Measurements from ENCODE around the gene JAG1. TPM values are rescaled to one million over a fixed set of nuclear protein-coding genes. Genes with fewer than 3 reads are reported as not detected.

Gene JAG1
- total and polyA plus RNA-seq, 2 of the 4 experiments (the other 2 are of a cell fraction): 10.2 to 22.6 TPM

GRCh38 chr20:10625641-10626040 is 48.2 kb downstream of the JAG1 start:
- no peak overlapping the region for H2AK5ac ChIP-seq (ENCODE audit: low read depth, low read length)
- H2BK5ac ChIP-seq (ENCODE audit: low read depth, low read length, poor library complexity, severe bottlenecking): no peak overlapping the region
- no peak overlapping the region for H3K14ac ChIP-seq (replicated peaks; ENCODE audit: low read depth, low read length)
- H2AK9ac ChIP-seq (replicated peaks; ENCODE audit: low read depth, low read length, poor library complexity): no peak overlapping the region
- TF ChIP-seq RAD21 (IDR thresholded peaks at IDR 0.05; ENCODE audit: low read length) (no peak), ELK1 (IDR thresholded peaks at IDR 0.05; ENCODE audit: borderline replicate concordance, low read depth, low read length) (no peak), CTCF (conservative IDR thresholded peaks at IDR 0.05; ENCODE audit: low read depth, low read length) (no peak), FOS (IDR thresholded peaks at IDR 0.05; ENCODE audit: low read depth, low read length) (no peak), RCOR1 (IDR thresholded peaks at IDR 0.05; ENCODE audit: insufficient replicate concordance, low read length) (no peak), POLR2A (IDR thresholded peaks at IDR 0.05; ENCODE audit: low read depth, low read length) (no peak), CHD1 (IDR thresholded peaks at IDR 0.05; ENCODE audit: low read depth, low read length) (no peak), MAZ (IDR thresholded peaks at IDR 0.05; ENCODE audit: borderline replicate concordance, low read depth, low read length) (no peak), NFE2L2 (IDR thresholded peaks at IDR 0.05; ENCODE audit: low read depth, low read length) (no peak), USF2 (IDR thresholded peaks at IDR 0.05; ENCODE audit: low read depth, low read length) (no peak), MAFK (IDR thresholded peaks at IDR 0.05; ENCODE audit: low read depth, low read length) (no peak), RFX5 (IDR thresholded peaks at IDR 0.05; ENCODE audit: low read depth, low read length) (no peak), BHLHE40 (IDR thresholded peaks at IDR 0.05; ENCODE audit: low read depth, low read length) (no peak)
- no peak overlapping the region for H2BK20ac ChIP-seq (ENCODE audit: low read depth, low read length)
- H3K4me1 ChIP-seq (ENCODE audit: control insufficient read depth, insufficient read depth, low read length): peaks cover 12% of the 10 kb centered on the region
- peaks cover 6% of the 10 kb centered on the region; the same call in 1 of the 2 replicates for H3K9me1 ChIP-seq (ENCODE audit: insufficient read depth, low read length)
- BruUV-seq (replicated peaks): no TSS peak
- dilution Hi-C loops (cut with HindIII; ENCODE audit: low sequenced_read_pairs, unreplicated experiment) (no loop called here), intact Hi-C loops (cut with micrococcal nuclease) (loop anchor here (5.0 kb wide), 1 partner anchor 58 kb away; no protein-coding TSS in a partner anchor), in situ Hi-C loops (cut with MboI; ENCODE audit: low sequenced_read_pairs) (no loop called here)
- no CpG with 5 or more reads among the region's 2 CpGs for WGBS, 2 experiments (ENCODE audit: extremely low coverage in 2 of 2, insufficient read length in 1 of 2)
- ATAC-seq (ENCODE audit: low read depth) (no peak), DNase-seq (no peak)
- H3K27ac ChIP-seq (ENCODE audit: insufficient read depth, low read length): no peak overlapping the region
- H4K5ac ChIP-seq (ENCODE audit: low read depth, low read length): no peak overlapping the region
- no peak overlapping the region for H2AFZ ChIP-seq (replicated peaks; ENCODE audit: low read length, poor library complexity)
- no peak overlapping the region for H2BK15ac ChIP-seq (ENCODE audit: low read depth, low read length)
- POLR2A ChIA-PET (ENCODE audit: unreplicated experiment): no interaction called here
- H3K56ac ChIP-seq (ENCODE audit: extremely low read depth, insufficient read depth, low read length): no peak overlapping the region
- H3K4me3 ChIP-seq (ENCODE audit: insufficient read depth, low read depth, low read length): no peak overlapping the region
- H3K18ac ChIP-seq (ENCODE audit: low read depth, low read length): no peak overlapping the region
- no peaks in the 10 kb centered on the region for H4K20me1 ChIP-seq (ENCODE audit: insufficient read depth, low read length)
- no peaks in the 10 kb centered on the region for H3K27me3 ChIP-seq (ENCODE audit: control insufficient read depth, insufficient read depth, low read length)
- H3K36me3 ChIP-seq (ENCODE audit: control insufficient read depth, insufficient read depth, low read length): no peaks in the 10 kb centered on the region
- no peak overlapping the region for H3K9ac ChIP-seq (ENCODE audit: low read depth, low read length)
- H4K91ac ChIP-seq (ENCODE audit: insufficient read depth, low read depth, low read length): no peak overlapping the region
- H2BK120ac ChIP-seq (ENCODE audit: low read depth, low read length): no peak overlapping the region
- no peaks in the 10 kb centered on the region for H3K79me1 ChIP-seq (ENCODE audit: low read depth in 1 of 2, low read length in 2 of 2)
- CTCF ChIA-PET: no interaction called here
- no peak overlapping the region for H3K4ac ChIP-seq (ENCODE audit: low read depth, low read length)
- no peak overlapping the region for H3K23ac ChIP-seq (ENCODE audit: low read depth, low read length)
- H3K9me3 ChIP-seq (ENCODE audit: control insufficient read depth, insufficient read depth, low read length): no peaks in the 10 kb centered on the region
- no peak overlapping the region for H3K4me2 ChIP-seq (ENCODE audit: low read depth, low read length)
- no peak overlapping the region for H4K8ac ChIP-seq (ENCODE audit: low read depth in 2 of 2, low read length in 2 of 2)

Measured in IMR-90 (cell line).